Activated CD4-positive, alpha-beta T cell treated with anti-CD3 and anti-CD28 coated beads, Interleukin-2, amount 10 ng/mL, durations not matched to agents 7 days and 5 days (primary cell): ENCODE results near the gene NPAS2. TPM values are rescaled to one million over a fixed set of nuclear protein-coding genes. Genes with fewer than 3 reads are reported as not detected.

Source experiments
- CTCF ChIA-PET: fragments of 350-600 bp; sonication (Branson Sonifier 250); formaldehyde crosslinking; loops from one replicate; lab custom pipeline; 2021; ENCODE audit warnings: antibody characterized with exemption; lab: Charles Lee
- POLR2A ChIA-PET: fragments of 350-600 bp; sonication (Branson Sonifier 250); formaldehyde crosslinking; loops from one replicate; lab custom pipeline; 2021; ENCODE audit warnings: antibody characterized with exemption; lab: Charles Lee
- DNase-seq: peaks from one replicate; pipeline ENCODE4 v3.0.0-alpha.2; 2020
- H3K27ac Mint-ChIP-seq: one replicate; pipeline ENCODE4 v1.8.0; 2021; ENCODE audit warnings: mild to moderate bottlenecking, moderate library complexity, mixed read lengths
- H3K27me3 Mint-ChIP-seq: one replicate; pipeline ENCODE4 v1.8.0; 2021; ENCODE audit warnings: mixed read lengths
- H3K36me3 Mint-ChIP-seq: one replicate; pipeline ENCODE4 v1.8.0; 2021; ENCODE audit warnings: low read depth, mixed read lengths
- H3K4me1 Mint-ChIP-seq: one replicate; pipeline ENCODE4 v1.8.0; 2021; ENCODE audit warnings: mixed read lengths
- H3K4me3 Mint-ChIP-seq: one replicate; pipeline ENCODE4 v1.8.0; 2021; ENCODE audit warnings: mild to moderate bottlenecking, moderate library complexity, mixed read lengths
- H3K9me3 Mint-ChIP-seq: one replicate; pipeline ENCODE4 v1.8.0; 2021; ENCODE audit warnings: mixed read lengths
- total RNA-seq, 2 experiments: library from RNA; stranded (reverse); gene quantifications; one replicate each; pipeline ENCODE4 v1.2.3, GENCODE V29; 2021

Gene NPAS2
- total RNA-seq, 2 experiments from 2014 or later = 5.6 to 6.1 TPM

DNA sequence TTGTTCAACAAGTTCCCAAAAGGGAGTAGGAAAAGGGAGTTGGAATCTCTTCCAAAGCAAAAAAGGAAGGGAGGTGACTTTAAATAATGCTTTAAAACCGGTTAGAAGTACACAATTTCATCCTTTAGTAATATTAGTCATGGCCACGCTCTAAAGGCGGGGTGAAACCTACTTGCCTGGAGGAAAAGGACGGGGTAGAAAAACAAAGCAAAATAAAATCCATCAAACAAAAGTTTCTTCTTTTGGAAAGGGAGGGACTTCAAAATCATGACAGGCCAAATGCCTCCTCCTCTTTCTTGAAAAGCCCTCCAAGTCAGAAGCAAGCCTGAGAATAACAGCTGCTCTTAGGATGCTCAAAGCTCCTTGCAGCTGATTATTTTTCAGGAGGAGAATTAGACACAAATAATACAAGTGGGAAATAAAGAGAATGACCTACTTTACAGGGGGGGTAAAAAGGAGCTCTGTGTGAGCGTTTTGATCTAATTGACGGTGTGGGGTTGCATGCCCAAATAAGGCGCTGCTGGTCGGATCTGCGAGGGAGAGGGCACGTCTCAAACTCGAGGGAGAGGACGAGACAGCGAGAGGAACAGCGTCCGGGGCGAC, 1.8 kb upstream of the NPAS2 start:
- Mint-ChIP-seq H3K27ac (no peak overlapping the region), H3K27me3 (peaks cover 36% of the 10 kb centered on the region), H3K36me3 (peaks cover 3% of the 10 kb centered on the region), H3K4me1 (peaks cover 45% of the 10 kb centered on the region), H3K4me3 (peak overlapping the region; percentile 52), H3K9me3 (no peaks in the 10 kb centered on the region)
- CTCF ChIA-PET = interaction anchor here (1.0 kb wide), 1 partner anchor 237 kb away, joined by 4 read pairs; no protein-coding TSS in a partner anchor
- POLR2A ChIA-PET = no interaction called here
- DNase-seq = peak; percentile 10

DNA sequence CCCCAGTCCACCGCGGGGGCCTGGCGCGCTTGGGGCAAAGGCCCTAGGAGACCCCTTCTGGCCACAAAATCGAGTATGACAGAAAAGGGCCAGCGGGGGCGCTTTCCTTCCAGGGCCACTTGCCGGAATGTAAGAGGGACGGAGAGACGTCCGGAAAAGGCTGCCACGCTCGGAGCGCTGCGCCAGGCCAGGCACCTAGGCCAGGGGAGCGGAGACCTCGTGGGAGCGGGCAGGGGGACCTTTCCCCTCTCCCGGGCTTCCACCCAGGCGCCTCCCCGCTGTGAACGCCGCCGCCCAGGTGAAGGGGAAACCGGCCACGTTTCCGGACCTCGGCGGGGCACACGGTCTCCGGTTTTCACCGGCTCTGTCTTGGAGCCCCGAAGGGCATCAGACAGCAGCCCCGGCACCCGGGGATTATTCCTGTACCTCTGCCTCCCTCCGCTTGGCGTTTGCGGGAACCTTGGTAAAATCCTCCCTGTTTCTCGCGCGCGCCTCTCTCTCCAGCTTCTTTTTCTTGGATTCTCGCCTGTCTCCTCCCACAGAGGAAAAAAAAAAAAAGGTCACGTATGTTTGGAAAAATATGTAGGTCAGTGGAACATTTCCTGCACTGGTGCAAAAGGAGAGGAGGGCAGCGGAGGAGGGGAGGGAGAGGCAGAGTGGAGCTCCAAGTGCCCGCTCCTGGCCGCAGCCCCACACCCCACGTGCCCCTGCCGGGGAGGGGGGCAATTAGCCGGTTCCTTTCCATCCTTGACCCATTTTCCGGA, 1.2 kb upstream of the NPAS2 start:
- peak; percentile 9 for DNase-seq
- Mint-ChIP-seq H3K36me3 (peaks cover 3% of the 10 kb centered on the region), H3K9me3 (no peaks in the 10 kb centered on the region), H3K4me3 (peak overlapping the region; percentile 67), H3K27me3 (peaks cover 37% of the 10 kb centered on the region), H3K4me1 (peaks cover 38% of the 10 kb centered on the region), H3K27ac (no peak overlapping the region)
- POLR2A ChIA-PET = no interaction called here
- CTCF ChIA-PET = interaction anchor here (1.0 kb wide), 1 partner anchor 237 kb away, joined by 4 read pairs; no protein-coding TSS in a partner anchor

DNA sequence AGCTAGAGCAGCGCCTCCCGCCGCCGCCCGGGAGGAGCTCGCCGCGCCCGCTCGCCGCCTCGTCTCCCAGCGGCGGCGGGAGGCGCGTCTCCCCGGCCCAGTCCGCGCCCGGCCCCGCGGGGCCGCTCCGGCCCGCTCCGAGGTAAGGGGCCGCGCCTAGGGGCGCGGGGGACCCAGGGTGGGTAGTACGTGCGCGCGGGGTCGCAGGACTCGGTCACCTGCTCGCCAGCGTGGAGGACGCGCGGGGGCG, 259 bp downstream of the NPAS2 start:
- H3K9me3 Mint-ChIP-seq = no peaks in the 10 kb centered on the region
- peaks cover 26% of the 10 kb centered on the region for H3K4me1 Mint-ChIP-seq
- CTCF ChIA-PET = no interaction called here
- H3K36me3 Mint-ChIP-seq = peaks cover 3% of the 10 kb centered on the region
- no peak overlapping the region for H3K27ac Mint-ChIP-seq
- POLR2A ChIA-PET = no interaction called here
- H3K4me3 Mint-ChIP-seq = no peak overlapping the region
- DNase-seq = no peak
- H3K27me3 Mint-ChIP-seq = peaks cover 37% of the 10 kb centered on the region

DNA sequence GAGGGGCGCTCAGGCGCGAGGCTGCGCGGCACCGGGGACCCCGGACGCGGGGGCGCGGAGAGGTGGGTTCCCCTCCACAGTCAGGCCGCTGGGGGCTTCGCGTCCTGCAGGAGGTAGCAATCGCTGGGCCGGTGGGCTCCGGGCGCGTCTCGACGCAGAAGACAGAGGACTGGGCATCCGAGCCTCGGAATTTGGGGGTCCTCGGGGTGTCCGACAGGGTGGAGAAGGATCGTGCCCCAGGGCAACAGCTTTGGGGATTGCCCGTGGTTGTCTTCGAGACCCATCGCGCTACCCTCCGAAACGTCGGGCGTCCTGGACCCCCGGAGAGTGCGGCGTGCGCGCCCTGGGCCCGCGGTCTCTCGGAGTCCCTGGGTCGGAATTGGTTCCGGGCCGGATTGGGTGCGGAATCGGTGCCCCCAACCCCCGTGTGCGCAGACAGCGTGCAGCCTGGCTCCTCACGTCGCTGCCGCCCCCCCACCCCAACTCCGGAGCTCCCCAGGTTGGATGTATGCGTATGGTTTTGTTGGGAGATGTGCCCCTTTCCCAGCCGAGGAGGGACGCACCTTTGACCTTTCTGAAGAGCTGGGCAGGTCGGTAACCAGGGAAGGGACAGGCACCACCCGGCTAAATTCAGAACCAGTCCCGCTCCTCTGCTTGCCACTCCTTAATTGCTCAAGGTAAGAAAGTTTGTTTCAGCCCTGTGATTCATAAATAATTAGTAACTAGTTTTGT, 750 bp downstream of the NPAS2 start:
- CTCF ChIA-PET = no interaction called here
- Mint-ChIP-seq H3K36me3 (peaks cover 3% of the 10 kb centered on the region), H3K4me1 (peaks cover 26% of the 10 kb centered on the region), H3K4me3 (peak overlapping the region; percentile 51), H3K27me3 (peaks cover 37% of the 10 kb centered on the region), H3K27ac (no peak overlapping the region), H3K9me3 (no peaks in the 10 kb centered on the region)
- DNase-seq = no peak
- POLR2A ChIA-PET = no interaction called here

DNA sequence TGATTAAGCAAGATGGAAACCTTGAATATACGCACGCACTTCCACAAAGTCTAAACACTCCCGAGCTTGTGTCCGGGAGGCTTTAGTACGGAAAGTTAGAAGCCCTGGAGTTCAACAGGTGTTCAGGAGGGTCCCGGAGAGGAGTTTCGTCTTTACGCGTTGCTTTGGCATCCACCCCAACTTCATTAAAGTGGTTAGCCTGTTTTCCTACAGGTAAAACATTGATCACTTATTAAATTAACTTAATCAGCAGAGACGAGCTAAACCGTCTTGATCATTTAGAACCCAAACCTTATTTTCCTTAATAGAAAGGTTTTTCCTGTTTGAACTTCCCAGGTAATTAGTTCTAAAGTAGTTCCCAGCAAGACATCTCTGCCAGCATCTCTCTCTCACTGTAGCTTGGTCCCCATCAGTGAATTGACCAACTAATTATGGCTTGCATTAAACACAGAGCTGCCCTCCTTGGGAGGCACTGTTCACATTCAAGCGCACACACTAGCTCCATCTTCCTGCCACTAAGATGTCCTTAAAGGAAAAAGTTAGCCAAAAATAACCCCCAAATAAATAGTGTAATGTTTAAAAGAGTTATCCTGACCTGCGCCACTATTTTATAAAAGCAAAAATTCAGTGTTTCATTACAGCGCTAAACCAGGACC, 1.4 kb downstream of the NPAS2 start:
- H3K27me3 Mint-ChIP-seq = peaks cover 37% of the 10 kb centered on the region
- no peak for DNase-seq
- H3K9me3 Mint-ChIP-seq = no peaks in the 10 kb centered on the region
- H3K27ac Mint-ChIP-seq = peak overlapping the region; percentile 56
- peaks cover 26% of the 10 kb centered on the region for H3K4me1 Mint-ChIP-seq
- POLR2A ChIA-PET = interaction anchor here (0.7 kb wide), 1 partner anchor 12 kb away, joined by 3 read pairs; no protein-coding TSS in a partner anchor
- CTCF ChIA-PET = no interaction called here
- H3K36me3 Mint-ChIP-seq = peaks cover 3% of the 10 kb centered on the region
- peak overlapping the region; percentile 51 for H3K4me3 Mint-ChIP-seq

DNA sequence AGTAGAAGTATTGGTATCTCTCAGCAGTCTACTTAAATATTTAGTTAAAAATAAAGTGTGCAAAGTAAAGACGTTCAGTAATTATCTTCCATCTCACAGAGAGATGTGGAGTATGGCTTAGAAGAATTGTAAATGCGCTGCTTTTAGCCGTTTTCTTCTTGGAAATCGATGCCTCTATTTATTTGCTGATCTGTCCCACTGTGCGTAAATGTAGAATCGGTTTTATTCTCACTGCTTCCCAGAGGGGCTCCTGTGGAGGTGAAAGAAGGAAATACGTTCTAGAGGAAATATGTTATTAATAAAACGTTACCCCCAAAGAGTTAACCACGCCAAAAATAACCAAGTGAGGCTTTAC, 1.9 kb downstream of the NPAS2 start:
- peak overlapping the region; percentile 51 for H3K4me3 Mint-ChIP-seq
- no peak for DNase-seq
- peaks cover 26% of the 10 kb centered on the region for H3K4me1 Mint-ChIP-seq

DNA sequence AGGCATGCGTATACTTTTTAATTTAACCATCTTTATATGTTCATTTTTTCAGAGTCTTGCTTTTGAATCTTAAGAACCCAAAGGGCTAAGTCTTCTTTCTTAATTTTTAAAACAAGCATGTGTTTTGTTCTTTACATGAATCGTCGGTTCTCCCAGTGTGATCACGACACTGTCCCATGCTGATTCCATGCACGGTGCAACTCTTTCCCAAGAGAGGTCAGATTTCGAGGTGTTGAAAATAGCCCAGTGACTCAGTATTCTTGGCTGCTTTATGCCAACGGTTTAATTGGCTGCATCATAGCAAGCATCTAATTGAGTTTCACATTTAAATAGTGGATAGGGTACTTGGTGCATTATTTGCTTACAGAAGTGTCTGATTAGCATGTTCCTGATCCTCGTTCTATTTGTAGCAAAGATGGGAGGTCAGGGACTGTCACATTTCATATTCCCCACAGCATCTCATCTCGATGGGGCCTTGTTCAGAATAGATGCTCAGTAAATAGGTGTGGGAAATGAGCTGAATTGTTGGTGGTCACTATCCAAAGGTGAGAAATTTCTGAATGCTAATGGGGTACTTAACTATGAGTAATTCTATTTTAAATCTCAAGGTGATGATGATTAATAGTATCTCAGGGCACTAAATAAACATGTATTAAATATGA, 2.8 kb downstream of the NPAS2 start:
- H3K27ac Mint-ChIP-seq = no peak overlapping the region
- peaks cover 3% of the 10 kb centered on the region for H3K36me3 Mint-ChIP-seq
- H3K4me3 Mint-ChIP-seq = no peak overlapping the region
- ChIA-PET CTCF (no interaction called here), POLR2A (no interaction called here)
- DNase-seq = no peak
- peaks cover 33% of the 10 kb centered on the region for H3K27me3 Mint-ChIP-seq
- H3K9me3 Mint-ChIP-seq = peaks cover 1% of the 10 kb centered on the region
- H3K4me1 Mint-ChIP-seq = peaks cover 23% of the 10 kb centered on the region

More for the DNA sequence above, 1.9 kb downstream of the NPAS2 start:
- peaks cover 37% of the 10 kb centered on the region for H3K27me3 Mint-ChIP-seq
- peak overlapping the region; percentile 56 for H3K27ac Mint-ChIP-seq
- H3K36me3 Mint-ChIP-seq = peaks cover 3% of the 10 kb centered on the region
- no peaks in the 10 kb centered on the region for H3K9me3 Mint-ChIP-seq
- POLR2A ChIA-PET = interaction anchor here (0.7 kb wide), 1 partner anchor 12 kb away, joined by 3 read pairs; no protein-coding TSS in a partner anchor
- CTCF ChIA-PET = no interaction called here

DNA sequence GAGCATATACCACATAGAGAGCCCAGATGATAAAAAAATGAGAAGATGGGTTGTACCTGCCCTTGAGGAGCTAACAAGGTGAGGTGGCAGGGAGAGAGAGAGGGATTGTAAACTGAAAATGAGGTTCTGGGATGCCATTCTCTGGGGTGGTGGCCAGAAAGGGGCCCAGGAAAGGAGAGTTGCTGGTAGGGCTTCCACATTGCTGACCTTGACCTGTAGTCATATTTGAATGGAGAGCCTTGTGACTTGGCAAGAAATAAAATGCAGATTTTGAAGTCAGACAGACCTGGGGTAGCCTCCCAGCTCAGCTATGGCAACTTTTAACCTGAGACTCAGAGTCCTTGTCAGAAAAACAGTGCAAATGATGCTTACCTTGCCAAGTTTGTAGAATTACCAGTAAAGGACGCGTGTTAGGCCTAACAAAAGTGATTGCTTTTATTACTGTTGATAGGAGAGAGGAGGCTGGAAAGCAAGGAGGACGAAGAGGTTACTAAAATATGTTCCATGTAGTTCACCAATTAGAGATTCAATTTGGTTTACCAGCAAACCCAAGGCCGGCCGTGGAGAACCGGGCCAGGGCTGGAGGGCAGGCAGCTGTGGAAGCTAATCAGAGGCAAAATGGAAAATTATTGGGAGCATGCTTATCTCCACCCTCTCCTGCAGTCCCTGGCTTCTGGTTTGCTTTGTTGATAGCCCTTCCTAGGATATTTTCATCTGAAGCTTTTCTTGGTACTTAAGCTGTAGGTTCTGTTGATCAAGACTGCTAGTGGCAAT, 3.9 kb downstream of the NPAS2 start:
- Mint-ChIP-seq H3K27me3 (peaks cover 26% of the 10 kb centered on the region), H3K4me1 (peaks cover 16% of the 10 kb centered on the region), H3K4me3 (no peak overlapping the region), H3K27ac (no peak overlapping the region), H3K9me3 (peaks cover 9% of the 10 kb centered on the region), H3K36me3 (peaks cover 3% of the 10 kb centered on the region)
- ChIA-PET CTCF (no interaction called here), POLR2A (no interaction called here)
- no peak for DNase-seq

DNA sequence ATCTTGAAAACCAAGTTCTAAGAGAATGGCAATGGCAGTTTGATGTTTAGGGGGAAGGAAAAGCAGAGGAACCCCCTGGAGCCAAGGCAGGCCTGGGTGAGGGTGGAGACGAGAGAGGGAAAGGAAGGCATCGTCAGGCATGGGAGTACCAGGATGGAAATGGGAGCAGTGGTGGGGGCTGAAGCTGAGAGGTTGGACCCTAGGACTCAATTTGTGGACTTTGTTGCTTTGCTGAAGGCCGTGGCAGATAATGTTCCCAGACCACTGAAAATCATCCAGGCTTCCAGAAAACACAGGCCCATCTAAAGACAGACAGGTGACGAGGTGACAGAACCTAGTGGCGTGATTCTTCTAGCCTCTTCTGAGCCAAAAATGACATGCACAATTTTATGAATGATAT, 4.9 kb downstream of the NPAS2 start:
- Mint-ChIP-seq H3K27me3 (peaks cover 24% of the 10 kb centered on the region), H3K4me1 (peaks cover 10% of the 10 kb centered on the region), H3K36me3 (peaks cover 3% of the 10 kb centered on the region), H3K9me3 (peaks cover 9% of the 10 kb centered on the region), H3K27ac (no peak overlapping the region), H3K4me3 (no peak overlapping the region)
- CTCF ChIA-PET = no interaction called here
- DNase-seq = no peak
- POLR2A ChIA-PET = no interaction called here

DNA sequence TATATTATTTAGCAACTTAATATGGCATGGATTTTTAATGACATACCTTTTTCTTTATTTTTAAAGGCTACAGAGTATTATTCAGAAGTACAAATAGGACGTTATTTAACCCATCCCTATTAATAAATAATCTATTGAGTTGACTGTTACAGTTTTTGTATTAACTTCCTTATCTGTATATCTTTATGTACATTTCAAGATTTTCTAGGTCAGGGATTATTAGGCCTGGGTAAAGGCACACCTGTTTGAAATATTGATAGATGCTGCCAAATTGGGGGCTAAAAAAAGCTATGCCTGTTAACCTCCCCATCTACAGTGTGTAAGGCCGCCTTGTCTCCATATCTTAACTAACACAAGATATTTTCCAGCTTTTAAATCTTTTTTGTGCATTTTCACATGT, 6.6 kb downstream of the NPAS2 start:
- peaks cover 2% of the 10 kb centered on the region for H3K36me3 Mint-ChIP-seq
- no peak overlapping the region for H3K4me3 Mint-ChIP-seq
- DNase-seq = no peak
- ChIA-PET CTCF (no interaction called here), POLR2A (no interaction called here)
- H3K27ac Mint-ChIP-seq = no peak overlapping the region
- peaks cover 9% of the 10 kb centered on the region for H3K9me3 Mint-ChIP-seq
- peaks cover 6% of the 10 kb centered on the region for H3K4me1 Mint-ChIP-seq
- H3K27me3 Mint-ChIP-seq = peaks cover 16% of the 10 kb centered on the region

DNA sequence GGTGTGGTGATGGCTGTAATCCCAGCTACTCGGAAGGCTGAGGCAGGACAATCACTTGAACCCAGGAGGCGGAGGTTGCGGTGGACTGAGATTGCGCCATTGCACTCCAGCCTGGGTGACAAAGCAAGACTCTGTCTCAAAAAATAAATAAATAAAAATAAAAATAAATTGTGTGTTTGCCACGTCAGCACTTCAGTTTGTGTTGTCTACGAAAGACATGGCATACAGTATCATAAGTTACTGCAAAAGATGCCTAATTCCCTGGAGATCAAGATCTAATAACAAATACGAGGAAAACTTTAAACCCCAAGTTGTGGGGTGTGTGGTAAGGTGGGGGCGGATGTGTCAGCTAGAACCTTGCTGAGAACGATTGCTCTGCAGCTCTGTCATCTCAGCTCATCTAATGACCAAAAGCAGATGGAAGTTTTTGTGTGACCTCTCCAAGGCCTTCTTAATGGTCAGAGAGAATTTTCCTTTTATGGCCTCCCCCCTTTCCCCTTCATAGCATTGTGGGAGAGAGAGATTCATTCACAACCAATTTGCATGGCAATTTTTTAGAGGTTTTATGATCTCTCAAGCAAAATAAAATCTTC, 11.3 kb downstream of the NPAS2 start:
- Mint-ChIP-seq H3K4me1 (no peaks in the 10 kb centered on the region), H3K27ac (no peak overlapping the region), H3K27me3 (no peaks in the 10 kb centered on the region), H3K4me3 (no peak overlapping the region), H3K36me3 (no peaks in the 10 kb centered on the region), H3K9me3 (peaks cover 9% of the 10 kb centered on the region)
- ChIA-PET CTCF (interaction anchor here (1.4 kb wide), 1 partner anchor 9 kb away, joined by 3 read pairs; no protein-coding TSS in a partner anchor), POLR2A (no interaction called here)
- DNase-seq = no peak
